Gastroesophageal sphincter (tissue), 4 donors: ENCODE results near the gene RAB11FIP3. TPM values are rescaled to one million over a fixed set of nuclear protein-coding genes. Genes with fewer than 3 reads are reported as not detected.
"Not testable (repeated sequence)": the region's sequence is repeated elsewhere in the genome, so short reads cannot be mapped to it uniquely, and the experiment has no call there.

Experiments
- ATAC-seq: fragments of 150-250 bp; one replicate; pipeline ENCODE4 v1.9.1; 2016; ENCODE audit warnings: mild to moderate bottlenecking, moderate library complexity
- H3K27ac ChIP-seq, 4 donors: fragments of 200-600 bp; sonication (generic) in 3 of 4; 1 replicate in 3 of 4; 2 replicates in 1 of 4; pipeline ENCODE4 v1.5.1; 2016 to 2019
- H3K27me3 ChIP-seq: fragments of 200-600 bp; sonication (generic); one replicate; pipeline ENCODE4 v1.5.1; 2019
- H3K36me3 ChIP-seq, 2 donors: fragments of 200-600 bp; sonication (generic); one replicate each; pipeline ENCODE4 v1.5.1; 2019; ENCODE audit warnings: control low read depth in 1 of 2
- H3K4me1 ChIP-seq, 3 donors: fragments of 200-600 bp; sonication (generic); 1 replicate in 2 of 3; 2 replicates in 1 of 3; pipeline ENCODE4 v1.5.1; 2016 to 2019; ENCODE audit warnings: control low read depth in 2 of 3
- H3K4me3 ChIP-seq, 2 donors: fragments of 200-600 bp; sonication (generic); one replicate each; pipeline ENCODE4 v1.5.1; 2019; ENCODE audit warnings: mild to moderate bottlenecking in 1 of 2, moderate library complexity in 1 of 2
- H3K9me3 ChIP-seq, 3 donors: fragments of 200-600 bp; sonication (generic); one replicate each; pipeline ENCODE4 v1.5.1; 2017 to 2019; ENCODE audit warnings: control low read depth in 2 of 3
- CTCF ChIP-seq, 4 experiments: fragments of 200-600 bp in 2 of 4; fragments of 450-650 bp in 2 of 4; sonication (generic) in 1 of 4; IDR thresholded peaks; one replicate each; pipeline ENCODE4 v1.5.1; 2017 to 2019; ENCODE audit warnings: antibody characterized with exemption in 4 of 4, mild to moderate bottlenecking in 2 of 4, moderate library complexity in 2 of 4
- EP300 ChIP-seq: sonication (generic); formaldehyde crosslinking; IDR thresholded peaks from one replicate; pipeline ENCODE4 v1.6.1; 2017; ENCODE audit warnings: antibody characterized with exemption, mild to moderate bottlenecking
- POLR2A ChIP-seq, 2 donors: fragments of 450-650 bp; IDR thresholded peaks; one replicate each; pipeline ENCODE4 v1.6.1; 2017; ENCODE audit warnings: antibody characterized with exemption in 2 of 2, mild to moderate bottlenecking in 2 of 2, moderate library complexity in 1 of 2
- POLR2AphosphoS5 ChIP-seq: sonication (generic); formaldehyde crosslinking; IDR thresholded peaks from one replicate; pipeline ENCODE4 v1.6.1; 2017; ENCODE audit warnings: antibody characterized with exemption
- WGBS, 2 donors: methylation state at CpG; one replicate each; pipeline ENCODE4 v1.1.5; 2018; ENCODE audit warnings: low coverage in 1 of 2; 5-methylcytosine and 5-hydroxymethylcytosine counted together
- total RNA-seq, 4 donors: library from RNA; depleted of rRNA; stranded (reverse); fragments of >200 nt; gene quantifications; one replicate each; pipeline ENCODE4 v1.1.0, GENCODE V29; 2016

The RAB11FIP3 gene
- total RNA-seq, 4 donors from 2014 or later, result 47.4 to 88.9 (median 58.6) TPM

- H3K27me3 ChIP-seq, result no peaks in the 10 kb centered on the region
- TF ChIP-seq POLR2AphosphoS5 (no peak), CTCF (IDR thresholded peaks at IDR 0.05) (no peak), EP300 (no peak)
- H3K4me1 ChIP-seq, result peaks cover 0 to 22% (median 3%) of the 10 kb centered on the region in 3 donors
- H3K36me3 ChIP-seq, result peaks cover 0 to 38% of the 10 kb centered on the region in 2 donors
- H3K9me3 ChIP-seq, result no peaks in the 10 kb centered on the region
- 87 to 92% methylated on average over 11 to 28 of the region's 32 CpGs for WGBS, 2 donors
- no peak for ATAC-seq
- no peak overlapping the region for H3K4me3 ChIP-seq
- no peak overlapping the region for H3K27ac ChIP-seq
Measured at GRCh38 chr16:473046-474043, 47.9 kb downstream of the RAB11FIP3 start.

GRCh38 chr16:474420-475122, 49.1 kb downstream of the RAB11FIP3 start:
- Histone ChIP-seq H3K4me1 (peaks cover 0 to 22% (median 3%) of the 10 kb centered on the region in 3 donors), H3K36me3 (peaks cover 0 to 38% of the 10 kb centered on the region in 2 donors), H3K27me3 (no peaks in the 10 kb centered on the region), H3K9me3 (no peaks in the 10 kb centered on the region), H3K27ac (no peak overlapping the region), H3K4me3 (no peak overlapping the region)
- no peak for ATAC-seq
- WGBS, 2 donors, result 63 to 77% methylated on average over 7 to 17 of the region's 19 CpGs
- no peak for TF ChIP-seq CTCF (IDR thresholded peaks at IDR 0.05)
- TF ChIP-seq POLR2AphosphoS5, result no peak
- no peak for TF ChIP-seq POLR2A (IDR thresholded peaks at IDR 0.05)

GRCh38 chr16:476039-476438, 50.6 kb downstream of the RAB11FIP3 start:
- Histone ChIP-seq H3K36me3 (peaks cover 0 to 38% of the 10 kb centered on the region in 2 donors), H3K27ac (no peak overlapping the region), H3K9me3 (no peaks in the 10 kb centered on the region), H3K27me3 (no peaks in the 10 kb centered on the region), H3K4me3 (no peak overlapping the region), H3K4me1 (peaks cover 0 to 19% (median 1%) of the 10 kb centered on the region in 3 donors)
- no peak for ATAC-seq
- TF ChIP-seq EP300 (no peak), POLR2AphosphoS5 (no peak), POLR2A (IDR thresholded peaks at IDR 0.05) (no peak), CTCF (IDR thresholded peaks at IDR 0.05) (no peak)
- WGBS, 2 donors, result 80 to 100% methylated on average over 1 to 3 of the region's 6 CpGs

GRCh38 chr16:477301-478157, 52.1 kb downstream of the RAB11FIP3 start:
- ATAC-seq, result no peak
- H3K36me3 ChIP-seq, result peaks cover 0 to 30% of the 10 kb centered on the region in 2 donors
- TF ChIP-seq CTCF (IDR thresholded peaks at IDR 0.05) (no peak), POLR2AphosphoS5 (no peak), POLR2A (IDR thresholded peaks at IDR 0.05) (no peak), EP300 (no peak)
- peaks cover 0 to 7% (median 0%) of the 10 kb centered on the region in 3 donors for H3K4me1 ChIP-seq
- no peak overlapping the region for H3K4me3 ChIP-seq
- no peak overlapping the region for H3K27ac ChIP-seq
- no peaks in the 10 kb centered on the region for H3K9me3 ChIP-seq
- no peaks in the 10 kb centered on the region for H3K27me3 ChIP-seq
- WGBS, 2 donors, result 82 to 83% methylated on average over 5 to 12 of the region's 23 CpGs

- not testable (repeated sequence) for H3K27me3 ChIP-seq, ATAC-seq, H3K27ac ChIP-seq, H3K9me3 ChIP-seq, H3K4me1 ChIP-seq, H3K4me3 ChIP-seq
- 84 to 100% methylated on average over 1 to 9 of the region's 10 CpGs for WGBS, 2 donors
- H3K36me3 ChIP-seq, result peaks cover 0 to 31% of the 10 kb centered on the region in 2 donors
Measured at GRCh38 chr16:478287-478686, 52.8 kb downstream of the RAB11FIP3 start.
